ENCODE data around the gene NAB1.

The NAB1 gene

GRCh38 chr2:190663839-190664238 lies 15.0 kb downstream of the NAB1 start:
- DNase-seq (ENCODE audit: low read depth), result no peak
- no peak for TF ChIP-seq CTCF (IDR thresholded peaks at IDR 0.05; ENCODE audit: low read length, missing control alignments)
- no peak overlapping the region for H3K4me3 ChIP-seq (replicated peaks; ENCODE audit: low read depth, low read length)

- TF ChIP-seq CTCF (IDR thresholded peaks at IDR 0.05; ENCODE audit: low read length, missing control alignments), result no peak
- DNase-seq (ENCODE audit: low read depth), result peak; percentile 24
- no peak overlapping the region for H3K4me3 ChIP-seq (replicated peaks; ENCODE audit: low read depth, low read length)
Measured at GRCh38 chr2:190664240-190664639, 15.4 kb downstream of the NAB1 start.

- no peak for TF ChIP-seq CTCF (IDR thresholded peaks at IDR 0.05; ENCODE audit: low read length, missing control alignments)
- no peak for DNase-seq (ENCODE audit: low read depth)
- no peak overlapping the region for H3K4me3 ChIP-seq (replicated peaks; ENCODE audit: low read depth, low read length)
Measured at GRCh38 chr2:190666895-190667294, 18.0 kb downstream of the NAB1 start.

- no peak overlapping the region for H3K4me3 ChIP-seq (replicated peaks; ENCODE audit: low read depth, low read length)
- no peak for TF ChIP-seq CTCF (IDR thresholded peaks at IDR 0.05; ENCODE audit: low read length, missing control alignments)
- DNase-seq (ENCODE audit: low read depth), result no peak
Measured at GRCh38 chr2:190668892-190669291, 20.0 kb downstream of the NAB1 start.

GRCh38 chr2:190670182-190670946 lies 21.5 kb downstream of the NAB1 start:
- no peak overlapping the region for H3K4me3 ChIP-seq (replicated peaks; ENCODE audit: low read depth, low read length)
- no peak for DNase-seq (ENCODE audit: low read depth)
- TF ChIP-seq CTCF (IDR thresholded peaks at IDR 0.05; ENCODE audit: low read length, missing control alignments), result no peak

GRCh38 chr2:190674966-190675650 lies 26.2 kb downstream of the NAB1 start:
- no peak overlapping the region for H3K4me3 ChIP-seq (replicated peaks; ENCODE audit: low read depth, low read length)
- no peak for DNase-seq (ENCODE audit: low read depth)
- no peak for TF ChIP-seq CTCF (IDR thresholded peaks at IDR 0.05; ENCODE audit: low read length, missing control alignments)
